Thyroid gland (tissue), 4 donors: ENCODE results near the gene MPV17L. TPM values are rescaled to one million over a fixed set of nuclear protein-coding genes. Genes with fewer than 3 reads are reported as not detected.
"Not testable (repeated sequence)": the region's sequence is repeated elsewhere in the genome, so short reads cannot be mapped to it uniquely, and the experiment has no call there.

Experiments used
- DNase-seq, 2 donors: peaks; one replicate each; pipeline ENCODE4 v3.0.0-alpha.2; 2019
- H3K27ac ChIP-seq, 3 donors: fragments of 200-600 bp; sonication (generic); 1 replicate in 2 of 3; 2 replicates in 1 of 3; pipeline ENCODE4 v1.5.1; 2016 to 2019; ENCODE audit warnings: mild to moderate bottlenecking in 1 of 3, moderate library complexity in 1 of 3
- H3K27me3 ChIP-seq: fragments of 200-600 bp; sonication (generic); one replicate; pipeline ENCODE4 v1.5.1; 2019
- H3K36me3 ChIP-seq, 2 donors: fragments of 200-600 bp; sonication (generic); one replicate each; pipeline ENCODE4 v1.5.1; 2016 to 2019
- H3K4me1 ChIP-seq, 2 donors: fragments of 200-600 bp; sonication (generic); one replicate each; pipeline ENCODE4 v1.5.1; 2017 to 2019
- H3K4me3 ChIP-seq, 3 donors: fragments of 200-600 bp; sonication (generic); replicated peaks in 1 of 3; 1 replicate in 2 of 3; 2 replicates in 1 of 3; pipeline ENCODE4 v1.5.1; 2016; ENCODE audit warnings: mild to moderate bottlenecking in 1 of 3
- H3K9me3 ChIP-seq: fragments of 200-600 bp; sonication (generic); one replicate; pipeline ENCODE4 v1.5.1; 2017
- POLR2A ChIP-seq, 2 donors: fragments of 450-650 bp; IDR thresholded peaks; one replicate each; pipeline ENCODE4 v1.6.1; 2017; ENCODE audit warnings: antibody characterized with exemption in 2 of 2, mild to moderate bottlenecking in 2 of 2, moderate library complexity in 1 of 2
- WGBS, 2 donors: methylation state at CpG; one replicate each; pipeline ENCODE4 v1.1.5; 2017; 5-methylcytosine and 5-hydroxymethylcytosine counted together
- intact Hi-C: fragments of 100-400 bp; cut with DNase I; formaldehyde crosslinking; loops from one replicate; pipeline ENCODE4 v1.15.1; 2023
- total RNA-seq, 4 donors: library from RNA; depleted of rRNA; stranded (reverse); fragments of >200 nt; gene quantifications; one replicate each; pipeline ENCODE4 v1.2.3, GENCODE V29; 2016
- TF ChIP-seq, protein P1 (sequence below), 6 experiments: fragments of 200-600 bp in 3 of 6; fragments of 450-650 bp in 3 of 6; sonication (generic) in 3 of 6; IDR thresholded peaks; one replicate each; pipeline ENCODE4 v1.5.1; 2016 to 2019; ENCODE audit warnings: antibody characterized with exemption in 6 of 6, mild to moderate bottlenecking in 2 of 6, inconsistent platforms in 1 of 6, moderate library complexity in 1 of 6

MPV17L gene
- total RNA-seq, 4 donors from 2014 or later: 6.9 to 20.8 (median 15.4) TPM

DNA sequence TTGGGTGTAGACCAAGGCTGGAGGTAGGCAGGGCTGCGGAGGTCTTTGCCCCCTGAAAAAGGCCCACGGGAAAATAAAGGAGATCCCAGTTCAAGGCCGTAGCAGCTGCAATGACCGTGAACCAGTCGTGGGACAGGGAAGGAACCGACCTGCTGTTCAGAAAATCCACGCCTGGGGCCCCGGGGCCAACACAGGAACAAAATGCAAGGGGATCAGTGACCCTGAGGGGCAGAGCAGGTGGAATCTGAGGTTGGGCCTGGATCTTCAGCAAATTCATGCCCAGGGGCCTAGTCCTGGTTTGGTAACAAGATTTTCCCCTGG lies 915 bp downstream of the MPV17L start:
- DNase-seq, H3K27me3 ChIP-seq, H3K4me1 ChIP-seq, H3K9me3 ChIP-seq, H3K4me3 ChIP-seq, intact Hi-C loops, H3K36me3 ChIP-seq: not testable (repeated sequence)
- WGBS, 2 donors: 87% methylated on average over 8 of the region's 8 CpGs
- H3K27ac ChIP-seq: peak overlapping the region; percentile 21 to 75 (median 54)

DNA sequence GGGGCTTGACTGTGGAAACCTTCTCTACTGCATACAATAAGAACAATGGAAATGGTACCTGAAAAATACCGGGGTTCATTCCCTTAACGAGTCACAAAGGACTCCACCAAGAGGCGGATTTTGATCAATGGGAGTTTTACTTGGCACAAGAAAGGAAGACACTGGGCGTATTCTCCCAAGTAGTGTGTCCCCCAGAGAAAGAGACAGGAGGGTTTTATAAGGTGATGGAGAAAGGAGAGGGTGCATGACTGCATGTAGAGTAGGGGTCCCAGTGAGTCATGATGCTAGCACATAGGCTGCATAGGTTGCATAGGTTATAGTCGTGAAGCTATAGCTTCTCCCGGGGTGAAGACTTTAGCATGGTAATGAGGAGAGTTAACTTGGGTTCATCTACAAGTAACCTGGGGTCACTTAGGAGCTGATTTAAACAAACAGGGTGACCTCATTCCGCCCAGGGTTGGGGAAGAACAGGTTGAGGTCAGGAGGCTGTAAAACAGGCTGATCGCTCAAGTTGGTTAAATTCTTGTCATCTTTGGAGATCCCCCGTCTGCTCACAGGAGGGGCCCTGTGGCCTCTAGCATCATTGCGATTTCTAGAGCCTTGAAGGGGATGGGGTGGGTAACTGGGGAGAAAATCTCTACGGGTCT lies 1.5 kb downstream of the MPV17L start:
- Histone ChIP-seq H3K4me3 (no peak overlapping the region), H3K9me3 (no peaks in the 10 kb centered on the region), H3K4me1 (peaks cover 0 to 6% of the 10 kb centered on the region in 2 donors), H3K36me3 (no peaks in the 10 kb centered on the region), H3K27ac (no peak overlapping the region), H3K27me3 (no peaks in the 10 kb centered on the region)
- WGBS, 2 donors: 88 to 91% methylated on average over 11 of the region's 11 CpGs
- intact Hi-C loops: no loop called here
- no peak for DNase-seq
- TF ChIP-seq, protein P1, sequence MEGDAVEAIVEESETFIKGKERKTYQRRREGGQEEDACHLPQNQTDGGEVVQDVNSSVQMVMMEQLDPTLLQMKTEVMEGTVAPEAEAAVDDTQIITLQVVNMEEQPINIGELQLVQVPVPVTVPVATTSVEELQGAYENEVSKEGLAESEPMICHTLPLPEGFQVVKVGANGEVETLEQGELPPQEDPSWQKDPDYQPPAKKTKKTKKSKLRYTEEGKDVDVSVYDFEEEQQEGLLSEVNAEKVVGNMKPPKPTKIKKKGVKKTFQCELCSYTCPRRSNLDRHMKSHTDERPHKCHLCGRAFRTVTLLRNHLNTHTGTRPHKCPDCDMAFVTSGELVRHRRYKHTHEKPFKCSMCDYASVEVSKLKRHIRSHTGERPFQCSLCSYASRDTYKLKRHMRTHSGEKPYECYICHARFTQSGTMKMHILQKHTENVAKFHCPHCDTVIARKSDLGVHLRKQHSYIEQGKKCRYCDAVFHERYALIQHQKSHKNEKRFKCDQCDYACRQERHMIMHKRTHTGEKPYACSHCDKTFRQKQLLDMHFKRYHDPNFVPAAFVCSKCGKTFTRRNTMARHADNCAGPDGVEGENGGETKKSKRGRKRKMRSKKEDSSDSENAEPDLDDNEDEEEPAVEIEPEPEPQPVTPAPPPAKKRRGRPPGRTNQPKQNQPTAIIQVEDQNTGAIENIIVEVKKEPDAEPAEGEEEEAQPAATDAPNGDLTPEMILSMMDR (IDR thresholded peaks at IDR 0.05): no peak
- no peak for TF ChIP-seq POLR2A (IDR thresholded peaks at IDR 0.05)

DNA sequence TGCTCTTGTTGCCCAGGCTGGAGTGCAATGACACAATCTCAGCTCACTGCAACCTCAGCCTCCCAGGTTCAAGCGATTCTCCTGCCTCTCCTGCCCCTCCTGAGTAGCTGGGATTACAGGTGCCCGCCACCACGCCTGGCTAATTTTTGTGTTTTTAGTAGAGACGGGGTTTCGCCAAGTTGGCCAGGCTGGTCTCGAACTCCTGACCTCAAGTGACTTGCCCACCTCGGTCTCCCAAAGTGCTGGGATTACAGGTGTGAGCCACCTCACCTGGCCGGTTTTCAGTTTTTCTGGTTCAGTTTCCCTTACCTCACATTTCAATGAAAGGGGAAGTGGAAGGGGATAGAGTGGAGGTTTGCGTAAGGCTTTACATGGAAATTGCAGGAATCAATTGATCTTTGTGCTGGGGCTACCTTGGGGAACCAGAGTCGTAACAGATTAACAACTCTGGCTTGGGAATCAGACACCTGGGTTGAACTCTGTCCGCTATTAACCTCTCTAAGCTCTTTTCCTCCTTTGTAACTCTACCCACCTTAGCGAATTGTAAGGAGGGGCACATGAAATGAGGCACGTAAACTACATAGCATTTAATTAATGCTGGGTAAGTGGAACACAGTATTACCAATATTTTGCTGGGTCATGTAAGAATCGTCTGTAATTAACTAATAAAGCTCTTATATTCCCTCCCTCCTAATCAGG lies 3.2 kb downstream of the MPV17L start:
- 83 to 85% methylated on average over 14 of the region's 14 CpGs for WGBS, 2 donors
- H3K4me1 ChIP-seq: peaks cover 0 to 6% of the 10 kb centered on the region in 2 donors
- intact Hi-C loops: no loop called here
- no peaks in the 10 kb centered on the region for H3K9me3 ChIP-seq
- DNase-seq: no peak
- H3K36me3 ChIP-seq: no peaks in the 10 kb centered on the region
- no peak overlapping the region for H3K4me3 ChIP-seq
- H3K27ac ChIP-seq: no peak overlapping the region
- H3K27me3 ChIP-seq: no peaks in the 10 kb centered on the region
- no peak for TF ChIP-seq POLR2A (IDR thresholded peaks at IDR 0.05)
- TF ChIP-seq, protein P1 (IDR thresholded peaks at IDR 0.05): no peak

DNA sequence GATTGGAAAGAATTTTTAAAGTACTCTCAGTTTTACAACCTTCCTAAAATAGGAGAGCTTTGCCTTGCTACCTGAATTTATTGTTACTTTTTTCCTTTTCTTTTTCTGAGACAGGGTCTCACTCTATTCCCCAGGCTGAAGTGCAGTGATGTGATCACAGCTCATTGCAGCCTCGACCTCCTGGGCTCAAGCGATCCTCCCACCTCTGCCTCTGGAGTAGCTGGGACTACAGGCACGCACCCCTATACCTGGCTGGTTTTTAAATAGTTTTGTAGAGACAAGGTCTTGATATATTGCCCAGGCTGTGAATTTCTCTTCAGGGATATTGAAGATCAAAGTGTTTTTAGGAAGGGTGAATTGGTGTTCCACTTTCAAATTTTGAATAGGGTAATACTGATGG lies 3.8 kb downstream of the MPV17L start:
- no peak for DNase-seq
- intact Hi-C loops: no loop called here
- TF ChIP-seq, protein P1 (IDR thresholded peaks at IDR 0.05): no peak
- TF ChIP-seq POLR2A (IDR thresholded peaks at IDR 0.05): no peak
- no peaks in the 10 kb centered on the region for H3K27me3 ChIP-seq
- peaks cover 0 to 6% of the 10 kb centered on the region in 2 donors for H3K4me1 ChIP-seq
- H3K27ac ChIP-seq: no peak overlapping the region
- WGBS, 2 donors: 90 to 94% methylated on average over 3 of the region's 3 CpGs
- no peaks in the 10 kb centered on the region for H3K9me3 ChIP-seq
- H3K36me3 ChIP-seq: no peaks in the 10 kb centered on the region
- no peak overlapping the region for H3K4me3 ChIP-seq

DNA sequence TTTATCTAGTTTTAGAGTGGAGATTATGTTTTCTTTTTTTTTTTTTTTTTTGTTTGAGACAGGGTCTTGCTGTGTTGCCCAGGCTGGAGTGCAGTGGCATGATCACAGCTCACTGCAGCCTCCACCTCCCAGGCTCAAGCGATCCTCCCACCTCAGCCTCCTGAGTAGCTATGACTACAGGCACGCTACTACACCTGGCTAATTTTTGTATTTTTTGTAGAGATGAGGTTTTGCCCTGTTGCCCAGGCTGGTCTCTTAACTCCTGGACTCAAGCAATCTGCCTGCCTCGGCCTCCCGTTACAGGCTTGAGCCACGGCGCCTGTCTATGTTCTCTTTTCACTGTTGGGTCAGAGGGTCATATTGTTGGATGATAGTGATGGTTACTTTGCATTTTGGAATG lies 4.8 kb downstream of the MPV17L start:
- H3K27me3 ChIP-seq, DNase-seq, H3K9me3 ChIP-seq, intact Hi-C loops, H3K36me3 ChIP-seq, H3K4me3 ChIP-seq, H3K4me1 ChIP-seq, H3K27ac ChIP-seq: not testable (repeated sequence)
- 96 to 98% methylated on average over 6 of the region's 6 CpGs for WGBS, 2 donors

DNA sequence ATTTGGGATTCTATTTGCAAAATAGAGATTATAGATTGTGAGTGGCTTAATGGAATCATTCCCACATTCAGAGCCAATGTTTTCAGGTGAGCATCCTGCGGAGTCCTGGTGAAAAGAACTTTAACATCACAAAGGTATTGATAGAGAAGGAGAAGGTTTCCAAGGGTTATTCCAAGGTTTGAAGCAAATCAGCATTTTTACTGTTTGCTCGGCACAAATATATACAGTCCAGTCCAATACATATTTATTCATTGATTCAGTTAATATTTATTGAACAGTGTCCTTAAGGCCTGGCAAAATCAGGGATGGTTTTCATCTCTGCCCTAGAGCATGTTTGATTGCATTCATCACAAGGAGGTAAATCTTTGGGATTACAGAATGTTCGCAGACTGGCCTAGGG lies 6.4 kb downstream of the MPV17L start:
- Histone ChIP-seq H3K4me1 (no peaks in the 10 kb centered on the region), H3K27ac (no peak overlapping the region), H3K36me3 (no peaks in the 10 kb centered on the region), H3K9me3 (no peaks in the 10 kb centered on the region), H3K27me3 (no peaks in the 10 kb centered on the region), H3K4me3 (no peak overlapping the region)
- WGBS, 2 donors: 96 to 98% methylated on average over 3 of the region's 3 CpGs
- intact Hi-C loops: no loop called here
- TF ChIP-seq POLR2A (IDR thresholded peaks at IDR 0.05): no peak
- TF ChIP-seq, protein P1 (IDR thresholded peaks at IDR 0.05): no peak
- no peak for DNase-seq
